ACC112 (cell line): ENCODE data around the gene KMT2C.
"Not testable (repeated sequence)": the region's sequence is repeated elsewhere in the genome, so short reads cannot be mapped to it uniquely, and the experiment has no call there.

Experiments
- H2AFZ ChIP-seq: fragments of 200-600 bp; sonication (generic); one replicate; pipeline ENCODE4 v1.6.0; 2017; ENCODE audit warnings: antibody characterized with exemption, low read length; ENCODE audit not compliant: unreplicated experiment
- H3K27ac ChIP-seq: fragments of 200-600 bp; sonication (generic); 2 replicates; pipeline ENCODE4 v1.5.1; 2014; ENCODE audit warnings: low read depth, mild to moderate bottlenecking, antibody characterized with exemption, low read length, moderate library complexity
- H3K27me3 ChIP-seq: fragments of 200-600 bp; sonication (generic); 2 replicates; pipeline ENCODE4 v1.6.1; 2014; ENCODE audit warnings: mild to moderate bottlenecking, antibody characterized with exemption, low read length, moderate library complexity, mixed read lengths; ENCODE audit not compliant: insufficient read depth
- H3K36me3 ChIP-seq: fragments of 200-600 bp; sonication (generic); 2 replicates; pipeline ENCODE4 v1.6.1; 2016; ENCODE audit warnings: mild to moderate bottlenecking, antibody characterized with exemption, low read length, moderate library complexity, mixed read lengths; ENCODE audit not compliant: insufficient read depth
- H3K4me1 ChIP-seq: fragments of 200-600 bp; sonication (generic); one replicate; pipeline ENCODE4 v1.6.1; 2016; ENCODE audit warnings: low read length, mixed read lengths; ENCODE audit not compliant: insufficient read depth, unreplicated experiment, control insufficient read depth
- H3K4me3 ChIP-seq: fragments of 200-600 bp; sonication (generic); 2 replicates; pipeline ENCODE4 v1.5.1; 2014; ENCODE audit warnings: mild to moderate bottlenecking, low read depth, low read length
- H3K79me2 ChIP-seq: fragments of 200-600 bp; sonication (generic); one replicate; pipeline ENCODE4 v1.6.0; 2016; ENCODE audit warnings: low read length; ENCODE audit not compliant: control insufficient read depth, unreplicated experiment, insufficient read depth

Gene KMT2C

DNA sequence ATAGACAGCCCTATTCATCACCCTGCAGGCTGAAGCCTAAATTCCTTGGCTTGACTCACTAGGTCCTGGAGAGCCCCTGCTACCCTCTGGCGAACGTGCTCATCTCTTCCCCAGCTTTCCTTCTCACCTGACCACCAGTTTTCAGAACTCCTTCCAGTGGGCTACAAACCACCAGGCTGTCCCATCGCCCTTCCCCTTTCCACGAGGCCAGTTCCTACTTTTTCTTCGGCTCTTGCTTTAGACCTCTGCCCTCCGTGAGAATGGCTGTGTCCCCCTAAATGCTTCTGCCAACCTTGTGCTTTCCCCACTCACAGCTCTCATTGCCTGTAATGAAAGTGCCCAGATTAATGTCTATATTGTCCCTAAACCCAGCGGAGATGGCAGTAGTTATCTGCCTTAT lies 5.4 kb upstream of the KMT2C start:
- not testable (repeated sequence) for H3K4me3 ChIP-seq, H3K4me1 ChIP-seq, H3K27ac ChIP-seq, H3K36me3 ChIP-seq, H3K27me3 ChIP-seq, H3K79me2 ChIP-seq, H2AFZ ChIP-seq

DNA sequence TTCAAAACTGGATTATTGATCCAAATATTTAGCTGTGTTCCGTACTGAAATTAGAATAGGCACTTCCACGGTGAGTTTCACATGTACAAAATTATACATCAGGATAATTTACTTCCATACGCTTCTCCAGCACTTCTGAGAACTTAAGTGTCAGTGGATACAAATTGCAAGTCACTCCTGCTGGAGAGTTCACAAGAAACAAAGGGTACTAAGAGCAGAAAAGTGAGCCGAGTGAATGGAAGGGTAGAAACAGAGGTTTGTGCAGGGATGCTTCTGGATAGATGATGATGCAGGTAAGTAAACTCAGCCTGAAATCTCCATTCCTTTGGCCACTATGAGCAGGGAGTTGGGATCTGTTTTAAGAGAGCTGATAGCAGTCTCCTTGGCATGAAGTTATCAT lies 2.2 kb upstream of the KMT2C start:
- Histone ChIP-seq H3K4me3 (peak overlapping the region; percentile 91), H3K27ac (peak overlapping the region; percentile 87; the same call in 1 of the 2 replicates), H2AFZ (peak overlapping the region; percentile 90), H3K79me2 (peaks cover 20% of the 10 kb centered on the region)
- not testable (repeated sequence) for H3K36me3 ChIP-seq, H3K4me1 ChIP-seq, H3K27me3 ChIP-seq

DNA sequence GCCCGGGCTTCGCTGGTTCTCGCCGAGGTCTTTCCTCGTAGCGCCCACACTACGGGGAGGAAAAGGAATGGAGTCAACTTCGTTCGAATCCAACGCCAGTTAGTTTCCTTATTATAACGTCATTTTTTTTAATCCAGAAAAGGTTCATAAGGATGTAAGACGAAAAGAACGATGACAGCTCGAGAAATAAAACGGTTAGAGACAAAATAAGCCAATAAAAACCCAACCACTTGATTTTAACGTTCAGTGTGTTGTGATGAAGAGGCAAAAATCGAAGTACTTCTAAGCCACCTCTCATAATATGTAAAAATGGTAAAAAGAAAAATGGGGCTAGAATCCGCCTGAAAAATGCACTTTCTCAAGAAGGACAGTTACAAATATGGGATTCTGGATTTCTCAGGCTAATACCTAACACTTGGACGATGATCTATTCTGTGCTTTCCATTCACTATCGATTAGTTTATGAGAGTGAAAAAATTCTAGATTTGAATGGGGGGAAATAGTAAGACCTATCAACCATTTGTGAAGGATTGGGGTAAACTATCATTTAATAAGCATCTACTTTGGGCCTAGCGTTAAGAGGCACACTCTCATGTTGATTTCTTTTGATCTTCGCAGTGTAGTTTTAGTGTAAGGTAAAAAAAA lies 1.2 kb upstream of the KMT2C start:
- peak overlapping the region; percentile 87 for H3K27ac ChIP-seq
- H3K4me3 ChIP-seq: peak overlapping the region; percentile 91
- peak overlapping the region; percentile 90 for H2AFZ ChIP-seq
- peaks cover 15% of the 10 kb centered on the region for H3K4me1 ChIP-seq
- H3K36me3 ChIP-seq, H3K27me3 ChIP-seq: not testable (repeated sequence)
- H3K79me2 ChIP-seq: peaks cover 29% of the 10 kb centered on the region

DNA sequence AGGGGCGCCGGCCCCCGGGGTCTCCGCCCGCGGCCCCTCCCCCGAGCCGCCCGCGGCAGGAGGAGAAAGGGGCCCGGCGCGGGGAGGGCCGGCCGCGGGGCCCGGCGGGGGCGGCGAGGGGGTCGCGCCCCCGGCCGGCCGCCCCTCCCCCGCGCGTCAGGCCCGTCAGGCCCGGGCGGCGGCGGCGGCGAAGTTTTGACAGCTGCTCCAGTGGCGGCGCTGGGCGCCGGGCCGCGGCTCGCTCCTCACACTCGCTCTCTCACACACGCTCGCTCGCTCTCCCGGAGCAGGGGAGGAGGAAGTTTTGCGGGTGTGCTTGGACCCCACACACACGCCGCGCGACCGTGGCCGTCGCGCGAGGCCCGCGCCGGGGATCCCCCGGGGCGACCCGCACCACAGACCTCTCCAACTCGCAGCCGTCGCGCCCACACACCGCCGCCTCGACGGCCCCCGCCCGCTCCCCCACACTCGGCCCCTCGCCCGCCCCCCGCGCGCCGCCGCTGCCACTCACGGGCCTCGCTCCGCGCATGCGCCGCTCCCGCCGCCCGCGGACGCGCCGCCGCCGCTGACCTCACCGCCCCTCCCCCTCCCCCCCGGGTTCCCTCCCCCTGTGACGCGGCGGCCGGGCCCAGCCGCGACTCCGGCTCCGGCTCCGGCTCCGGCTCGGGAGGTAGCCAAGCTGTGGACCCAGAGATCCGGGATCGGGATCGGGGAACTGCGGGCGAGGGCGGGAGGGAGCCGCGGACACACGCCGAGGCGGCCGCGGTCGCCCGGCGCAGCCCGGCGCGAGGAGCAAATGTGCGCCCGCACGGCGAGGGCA lies 518 bp upstream of the KMT2C start:
- Histone ChIP-seq H2AFZ (peak overlapping the region; percentile 90), H3K4me3 (peak overlapping the region; percentile 91), H3K27ac (peak overlapping the region; percentile 87), H3K27me3 (no peaks in the 10 kb centered on the region), H3K4me1 (peaks cover 16% of the 10 kb centered on the region), H3K36me3 (no peaks in the 10 kb centered on the region), H3K79me2 (peaks cover 37% of the 10 kb centered on the region)

DNA sequence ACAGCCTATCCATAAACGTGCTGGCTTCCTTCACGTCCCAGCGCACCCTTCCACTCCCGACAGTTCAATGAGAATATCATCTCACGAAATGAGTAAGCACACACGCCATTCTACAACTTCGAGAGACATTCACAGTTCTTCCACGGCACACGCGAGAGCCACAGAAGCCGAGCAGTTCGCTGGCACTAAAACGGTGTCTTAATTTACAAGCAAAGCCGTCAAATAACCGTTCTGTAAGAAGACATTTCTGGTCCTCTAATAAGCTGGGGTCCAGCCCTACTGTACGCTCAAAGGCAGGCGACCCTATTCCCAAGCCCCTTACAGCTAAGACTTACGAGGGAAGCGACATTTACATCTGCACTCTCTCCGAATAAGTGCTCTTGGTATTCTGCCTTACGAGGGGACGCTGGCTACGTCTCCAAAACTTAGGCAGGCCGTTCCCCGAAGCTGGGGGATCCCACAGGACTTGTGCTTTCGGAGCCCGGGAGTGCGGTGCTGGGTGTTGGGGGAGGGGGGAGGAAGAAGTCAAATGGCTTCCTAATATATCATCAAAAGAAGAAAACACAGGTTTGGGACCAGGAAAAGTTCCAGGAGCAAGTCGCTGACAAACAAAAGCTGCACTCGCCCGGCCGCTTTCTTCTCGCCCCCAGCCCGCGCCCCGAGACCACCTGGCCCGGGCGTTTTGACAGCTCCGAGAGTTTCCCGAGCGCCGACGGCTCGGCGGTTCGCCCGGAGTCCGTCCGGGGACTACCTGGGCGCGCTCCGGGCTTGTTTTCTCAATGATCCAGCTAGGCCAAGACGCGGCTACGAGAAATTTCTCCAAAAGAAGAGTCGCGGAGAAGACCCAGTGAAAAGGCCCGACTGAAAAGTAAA lies 1.1 kb downstream of the KMT2C start:
- Histone ChIP-seq H3K27ac (peak overlapping the region; percentile 69), H2AFZ (peak overlapping the region; percentile 32), H3K79me2 (peaks cover 51% of the 10 kb centered on the region), H3K4me3 (peak overlapping the region; percentile 85), H3K4me1 (peaks cover 16% of the 10 kb centered on the region)
- H3K27me3 ChIP-seq, H3K36me3 ChIP-seq: not testable (repeated sequence)

DNA sequence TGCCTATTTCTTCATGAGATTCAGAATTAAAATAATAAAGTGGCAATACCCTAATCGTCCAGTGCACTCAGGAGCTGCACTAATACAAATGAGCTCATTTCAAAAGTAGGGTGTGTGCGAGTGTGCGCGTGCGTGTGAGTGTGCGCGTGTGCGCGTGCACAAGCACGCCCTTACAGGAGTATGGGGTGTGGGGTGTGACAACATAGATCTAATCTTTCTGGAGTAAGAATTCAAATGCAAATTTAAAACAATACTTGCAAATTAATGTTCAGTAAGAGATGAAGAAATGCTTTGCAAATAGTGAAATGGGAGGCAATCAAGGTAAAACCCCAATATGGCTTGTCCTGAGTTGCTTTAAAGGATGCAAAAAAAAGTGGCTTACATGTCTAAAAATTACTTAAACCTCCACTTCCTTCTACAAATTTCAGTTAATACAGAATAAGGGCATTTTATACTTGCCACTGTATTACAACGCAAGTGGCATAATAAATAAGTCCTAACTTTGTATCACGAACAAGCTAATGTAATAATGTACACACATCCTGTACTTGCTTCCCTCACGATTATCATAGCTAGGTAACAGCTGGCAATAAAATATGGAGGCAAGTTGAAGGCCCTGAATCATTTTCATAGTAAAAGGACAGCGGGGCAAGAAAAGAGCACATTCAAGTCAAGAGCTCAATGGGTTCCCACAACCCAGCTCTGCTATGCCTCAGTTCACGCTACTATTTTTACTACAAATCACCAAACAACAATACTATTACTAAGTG lies 1.9 kb downstream of the KMT2C start:
- Histone ChIP-seq H3K27ac (peak overlapping the region; percentile 69), H3K79me2 (peaks cover 59% of the 10 kb centered on the region), H2AFZ (peak overlapping the region; percentile 8), H3K4me3 (peak overlapping the region; percentile 85), H3K4me1 (peaks cover 19% of the 10 kb centered on the region)
- H3K36me3 ChIP-seq, H3K27me3 ChIP-seq: not testable (repeated sequence)

DNA sequence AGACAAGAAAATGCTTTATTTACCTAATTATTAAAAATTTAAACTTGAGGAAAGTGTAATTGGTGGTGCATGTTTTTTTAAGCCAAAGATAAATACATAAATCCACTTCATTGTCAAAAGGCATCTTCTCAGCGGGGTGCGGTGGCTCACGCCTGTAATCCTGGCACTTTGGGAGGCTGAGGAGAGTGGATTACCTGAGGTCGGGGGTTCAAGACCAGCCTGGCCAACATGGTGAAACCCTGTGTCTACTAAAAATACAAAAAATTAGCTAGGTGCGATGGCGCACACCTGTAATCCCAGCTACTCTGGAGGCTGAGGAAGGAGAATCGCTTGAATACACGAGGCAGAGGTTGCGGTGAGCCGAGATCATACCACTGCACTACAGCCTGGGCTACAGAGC lies 3.1 kb downstream of the KMT2C start:
- not testable (repeated sequence) for H3K27ac ChIP-seq, H2AFZ ChIP-seq, H3K36me3 ChIP-seq, H3K27me3 ChIP-seq
- H3K79me2 ChIP-seq: peaks cover 70% of the 10 kb centered on the region
- peak overlapping the region; percentile 85 for H3K4me3 ChIP-seq
- H3K4me1 ChIP-seq: peaks cover 16% of the 10 kb centered on the region

DNA sequence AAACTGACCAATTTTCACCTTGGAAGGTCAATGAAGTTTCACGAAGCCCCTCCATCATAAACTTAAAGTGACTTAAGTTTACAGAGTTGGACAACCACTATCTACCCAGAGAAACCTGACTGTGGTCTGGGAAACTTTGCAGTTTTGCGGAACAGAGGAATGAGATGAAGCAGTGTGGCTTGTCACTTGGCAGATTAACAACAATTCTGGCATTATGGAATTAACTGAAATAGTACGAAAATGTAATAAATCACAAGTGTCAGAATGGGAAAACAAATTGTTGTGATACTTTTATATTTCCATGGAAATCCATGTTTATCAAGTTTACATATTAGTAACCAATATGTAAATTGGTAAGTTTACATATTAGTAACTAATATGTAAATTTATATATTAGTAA lies 4.9 kb downstream of the KMT2C start:
- Histone ChIP-seq H3K27me3 (no peaks in the 10 kb centered on the region), H3K79me2 (peaks cover 88% of the 10 kb centered on the region), H3K4me3 (no peak overlapping the region), H3K4me1 (peaks cover 26% of the 10 kb centered on the region), H3K36me3 (no peaks in the 10 kb centered on the region), H2AFZ (no peak overlapping the region), H3K27ac (no peak overlapping the region)

DNA sequence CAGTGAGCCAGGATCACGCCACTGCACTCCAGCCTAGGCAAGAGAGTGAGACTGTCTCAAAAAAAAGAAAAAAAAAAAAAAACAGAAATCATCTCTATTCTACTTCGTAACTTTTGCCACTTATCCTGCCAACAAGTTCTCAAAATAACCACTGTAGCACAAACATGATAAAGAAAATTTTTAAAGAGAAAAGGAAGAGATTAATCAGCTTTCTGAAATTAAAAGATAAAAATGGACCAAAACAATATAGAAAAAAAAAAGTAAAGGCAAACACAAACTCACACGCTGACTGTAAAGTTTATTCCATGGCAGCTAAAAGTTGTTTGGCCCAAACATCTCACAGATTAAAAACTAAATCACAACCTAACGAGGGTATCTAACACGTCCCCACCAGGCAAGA lies 5.7 kb downstream of the KMT2C start:
- H3K27me3 ChIP-seq, H3K36me3 ChIP-seq, H2AFZ ChIP-seq, H3K27ac ChIP-seq, H3K4me3 ChIP-seq: not testable (repeated sequence)
- Histone ChIP-seq H3K79me2 (peaks cover 95% of the 10 kb centered on the region), H3K4me1 (peaks cover 31% of the 10 kb centered on the region)
